ENCODE measurements around the gene ST3GAL4. TPM values are rescaled to one million over a fixed set of nuclear protein-coding genes. Genes with fewer than 3 reads are reported as not detected.

Gene ST3GAL4
- total RNA-seq, 1 experiment from 2014 or later, result 13.6 TPM

DNA sequence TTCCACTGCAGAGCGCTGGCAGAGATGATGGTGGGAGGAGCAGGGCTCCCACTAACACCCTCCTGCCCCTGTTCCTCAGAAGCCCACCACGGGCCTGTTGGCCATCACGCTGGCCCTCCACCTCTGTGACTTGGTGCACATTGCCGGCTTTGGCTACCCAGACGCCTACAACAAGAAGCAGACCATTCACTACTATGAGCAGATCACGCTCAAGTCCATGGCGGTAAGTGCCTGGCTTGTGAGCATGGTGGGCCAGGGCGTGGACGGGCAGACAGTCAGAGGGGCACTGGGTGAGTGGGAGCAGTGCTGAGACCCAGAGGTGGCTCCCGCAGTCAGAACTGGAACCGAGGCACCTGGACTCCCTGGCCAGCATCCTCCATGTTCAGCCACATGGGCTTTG lies 57.9 kb downstream of the ST3GAL4 start:
- H4K91ac ChIP-seq (ENCODE audit: insufficient read length, low read depth, low read length), result no peak overlapping the region
- no peaks in the 10 kb centered on the region; the same call in 1 of the 2 replicates for H3K27me3 ChIP-seq (ENCODE audit: insufficient read depth, low read length)
- H2BK5ac ChIP-seq (ENCODE audit: insufficient read length, low read length), result no peak overlapping the region
- no peaks in the 10 kb centered on the region for H3K23me2 ChIP-seq (ENCODE audit: insufficient read length, low read depth, low read length, poor library complexity, severe bottlenecking)
- no peak overlapping the region for H3K4ac ChIP-seq (ENCODE audit: low read depth, low read length)
- no peak overlapping the region for H3K27ac Mint-ChIP-seq
- no peak overlapping the region for H2BK12ac ChIP-seq (ENCODE audit: insufficient read length, low read depth, low read length)
- no peak overlapping the region for H3K4me2 ChIP-seq (ENCODE audit: insufficient read depth, insufficient read length, low read length)
- no peak overlapping the region for H2AK5ac ChIP-seq (ENCODE audit: insufficient read length, low read length)
- H2BK20ac ChIP-seq (ENCODE audit: low read depth, low read length, poor library complexity, severe bottlenecking), result no peak overlapping the region
- TF ChIP-seq, protein P1, sequence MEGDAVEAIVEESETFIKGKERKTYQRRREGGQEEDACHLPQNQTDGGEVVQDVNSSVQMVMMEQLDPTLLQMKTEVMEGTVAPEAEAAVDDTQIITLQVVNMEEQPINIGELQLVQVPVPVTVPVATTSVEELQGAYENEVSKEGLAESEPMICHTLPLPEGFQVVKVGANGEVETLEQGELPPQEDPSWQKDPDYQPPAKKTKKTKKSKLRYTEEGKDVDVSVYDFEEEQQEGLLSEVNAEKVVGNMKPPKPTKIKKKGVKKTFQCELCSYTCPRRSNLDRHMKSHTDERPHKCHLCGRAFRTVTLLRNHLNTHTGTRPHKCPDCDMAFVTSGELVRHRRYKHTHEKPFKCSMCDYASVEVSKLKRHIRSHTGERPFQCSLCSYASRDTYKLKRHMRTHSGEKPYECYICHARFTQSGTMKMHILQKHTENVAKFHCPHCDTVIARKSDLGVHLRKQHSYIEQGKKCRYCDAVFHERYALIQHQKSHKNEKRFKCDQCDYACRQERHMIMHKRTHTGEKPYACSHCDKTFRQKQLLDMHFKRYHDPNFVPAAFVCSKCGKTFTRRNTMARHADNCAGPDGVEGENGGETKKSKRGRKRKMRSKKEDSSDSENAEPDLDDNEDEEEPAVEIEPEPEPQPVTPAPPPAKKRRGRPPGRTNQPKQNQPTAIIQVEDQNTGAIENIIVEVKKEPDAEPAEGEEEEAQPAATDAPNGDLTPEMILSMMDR (conservative IDR thresholded peaks at IDR 0.05), result no peak
- H3K23ac ChIP-seq (ENCODE audit: insufficient read length, low read depth, low read length), result no peak overlapping the region
- H3K36me3 Mint-ChIP-seq (ENCODE audit: insufficient read depth in 1 of 3, low read depth in 3 of 3), result peaks cover 8 to 16% (median 8%) of the 10 kb centered on the region in 3 experiments
- no peak overlapping the region for H3K27ac ChIP-seq (ENCODE audit: insufficient read length, low read depth, low read length)
- no peak overlapping the region for H3K4me3 Mint-ChIP-seq
- H3K9me3 Mint-ChIP-seq, result no peaks in the 10 kb centered on the region
- no peaks in the 10 kb centered on the region for H3K27me3 Mint-ChIP-seq (ENCODE audit: low read depth)
- H2BK15ac ChIP-seq (ENCODE audit: low read depth, low read length), result no peak overlapping the region
- H3K56ac ChIP-seq (ENCODE audit: insufficient read length, low read depth, low read length), result no peak overlapping the region
- H2AFZ ChIP-seq (ENCODE audit: low read length), result no peak overlapping the region
- peaks cover 0 to 8% of the 10 kb centered on the region in 2 experiments; a peak in 2 of 4 replicates for H3K4me1 Mint-ChIP-seq
- no peaks in the 10 kb centered on the region for H3K79me2 ChIP-seq (ENCODE audit: insufficient read depth, low read length)
- no peaks in the 10 kb centered on the region for H4K20me1 ChIP-seq (ENCODE audit: control insufficient read depth, insufficient read depth, insufficient read length)
- WGBS (ENCODE audit: extremely low coverage, insufficient read length, low lambda C conversion rate), result no CpG with 5 or more reads among the region's 11 CpGs
- no peak overlapping the region for H3K14ac ChIP-seq (ENCODE audit: insufficient read depth, low read length)
- no peak overlapping the region for H3K18ac ChIP-seq (ENCODE audit: insufficient read length, low read depth, low read length)
- no peak overlapping the region for H2BK120ac ChIP-seq (ENCODE audit: low read depth, low read length, poor library complexity, severe bottlenecking)
- no peaks in the 10 kb centered on the region for H3K79me1 ChIP-seq (ENCODE audit: insufficient read depth, low read depth, low read length, poor library complexity, severe bottlenecking)
- no peak overlapping the region for H4K8ac ChIP-seq (replicated peaks; ENCODE audit: insufficient read length, low read depth, low read length)
- no peak overlapping the region for H3K9ac ChIP-seq (ENCODE audit: extremely low read depth, insufficient read length, low read length)
- H3T11ph ChIP-seq (ENCODE audit: low read length), result no peak overlapping the region
- DNase-seq, result no peak
- no peaks in the 10 kb centered on the region for H3K4me1 ChIP-seq (ENCODE audit: insufficient read depth, low read length)
- no peak overlapping the region for H4K5ac ChIP-seq (ENCODE audit: insufficient read length, low read depth, low read length)
- no peaks in the 10 kb centered on the region for H3K9me3 ChIP-seq (ENCODE audit: control insufficient read depth, low read depth, low read length)

Data from H9 (cell line).